ENCODE results near the gene ZBTB46.

DNA sequence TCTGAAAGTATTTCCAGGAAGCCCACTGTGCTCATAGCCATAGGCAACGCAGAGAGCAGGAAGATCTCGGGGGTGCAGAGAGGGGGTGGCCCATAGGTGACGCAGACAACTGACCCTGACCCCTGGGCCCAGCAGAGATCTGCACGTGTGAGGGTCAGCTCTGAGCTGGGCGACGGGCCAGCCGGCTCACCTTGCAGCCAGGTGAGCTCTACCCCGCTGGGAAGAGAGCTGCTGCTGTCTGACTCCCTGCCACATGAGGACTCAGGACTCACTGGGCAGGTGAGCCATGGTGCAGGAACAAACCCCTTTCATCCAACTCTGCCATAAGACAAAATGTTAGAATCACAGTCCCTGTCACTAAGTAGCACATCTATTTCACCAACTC is 19.6 kb downstream of the ZBTB46 start:
- TF ChIP-seq EZH2 (IDR thresholded peaks at IDR 0.05; ENCODE audit: low read length, missing control alignments), result no peak
- no peak for TF ChIP-seq CTCF (conservative IDR thresholded peaks at IDR 0.05 in 1 of 2, IDR thresholded peaks at IDR 0.05 in 1 of 2; ENCODE audit: low read depth in 1 of 2, low read length in 2 of 2)
